ENCODE results near the gene TPST1.
"Not testable (repeated sequence)": the region's sequence is repeated elsewhere in the genome, so short reads cannot be mapped to it uniquely, and the experiment has no call there.

TPST1 gene

DNA sequence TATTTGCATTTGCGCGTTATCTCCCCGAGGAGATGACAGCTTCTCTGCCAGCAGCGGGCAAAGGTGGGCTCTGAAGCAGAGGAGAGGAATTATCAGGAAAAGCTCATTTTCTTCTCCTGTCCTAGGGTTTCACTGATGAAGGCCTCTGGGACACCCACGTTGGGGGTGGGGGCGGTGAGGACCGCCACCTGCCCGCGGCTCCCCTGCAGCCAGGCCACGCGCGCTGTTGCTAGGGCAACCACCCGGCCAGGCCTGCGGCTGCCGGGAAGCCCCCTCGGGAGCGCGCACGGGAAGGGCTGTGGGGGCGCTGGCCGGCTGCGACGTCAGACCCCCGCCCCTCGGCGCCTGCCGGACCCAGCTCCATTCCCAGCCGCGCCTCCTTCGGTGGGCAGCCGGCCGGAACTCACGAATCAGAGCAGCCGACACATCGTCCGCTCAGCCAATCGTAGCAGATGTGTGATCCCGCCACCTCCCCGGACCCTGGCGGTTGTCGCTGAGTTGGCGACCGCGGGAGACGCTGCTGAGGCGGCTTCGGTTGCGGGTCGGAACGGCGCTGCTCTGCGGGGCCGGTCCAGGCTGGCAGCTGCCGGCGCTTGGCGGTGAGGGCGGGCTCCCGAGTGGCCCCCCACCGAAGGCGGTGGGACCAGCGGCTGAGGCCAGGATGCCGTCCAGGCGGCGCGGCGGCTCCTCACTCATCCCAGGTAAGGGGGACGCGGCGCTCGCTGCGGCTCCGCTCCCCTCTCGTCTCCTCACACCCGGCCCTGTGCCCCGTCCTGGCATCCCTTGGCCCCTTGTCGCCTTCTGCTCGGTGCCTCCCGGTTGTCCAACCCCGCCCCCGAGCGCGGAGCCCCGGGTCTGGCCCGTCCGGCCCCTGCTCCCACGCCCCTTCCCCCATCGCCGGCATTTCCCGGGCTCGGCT, at the start of gene TPST1:
TPST1 (plus strand) TSS at position 513 of the 919 bp plus-strand sequence. CDS start 35,092 bp downstream, outside the sequence.
- DNase-seq = peak; percentile 85

DNA sequence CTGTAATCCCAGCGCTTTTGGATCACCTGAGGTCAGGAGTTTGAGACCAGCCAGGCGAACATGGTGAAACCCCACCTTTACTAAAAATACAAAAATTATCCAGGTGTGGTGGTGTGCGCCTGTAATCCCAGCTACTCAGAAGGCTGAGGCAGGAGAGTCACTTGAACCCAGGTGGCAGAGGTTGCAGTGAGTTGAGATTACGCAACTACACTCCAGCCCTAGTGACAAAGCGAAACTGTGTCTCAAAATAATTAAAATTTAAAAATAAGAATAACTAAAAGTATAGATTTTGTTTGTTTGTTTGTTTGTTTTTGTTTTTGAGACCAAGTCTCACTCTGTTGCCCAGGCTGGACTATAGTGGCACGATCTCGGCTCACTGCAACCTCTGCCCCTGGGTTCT, 49.1 kb upstream of the TPST1 start:
- DNase-seq = not testable (repeated sequence)

DNA sequence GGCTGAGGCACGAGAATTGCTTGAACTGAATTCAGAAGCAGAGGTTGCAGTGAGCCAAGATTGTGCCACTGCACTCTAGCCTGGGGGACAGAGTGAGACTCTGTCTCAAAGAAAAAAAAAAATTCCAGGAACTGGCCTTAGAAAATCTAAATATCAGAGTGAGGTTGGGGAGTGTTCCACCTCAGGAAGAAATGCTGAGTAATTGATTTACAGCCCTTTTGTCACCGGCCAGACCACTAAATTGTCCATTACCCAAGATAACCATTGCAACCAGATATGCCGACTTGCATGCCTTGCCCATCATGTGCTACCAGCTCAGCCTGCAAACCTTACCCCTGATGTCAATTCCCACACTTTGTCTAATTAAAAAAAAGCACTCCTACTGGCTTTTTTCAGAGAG, 48.1 kb upstream of the TPST1 start:
- no peak for DNase-seq

DNA sequence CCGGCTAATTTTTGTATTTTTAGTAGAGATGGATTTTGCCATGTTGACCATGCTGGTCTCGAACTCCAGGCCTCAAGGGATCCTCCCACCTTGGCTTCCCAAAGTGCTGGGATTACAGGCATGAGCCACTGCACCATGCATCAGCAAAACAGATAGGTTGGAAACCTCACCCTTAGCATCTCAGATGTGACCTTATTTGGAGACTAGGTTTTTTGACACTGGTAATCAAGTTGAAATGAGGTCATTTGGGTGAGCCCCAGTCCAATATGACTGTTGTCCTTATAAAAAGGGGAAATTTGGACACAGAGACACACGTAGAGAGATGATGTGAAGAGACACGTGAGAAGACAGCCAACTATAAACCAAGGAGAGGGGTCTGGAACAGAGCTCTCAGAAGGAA, 42.5 kb upstream of the TPST1 start:
- no peak for DNase-seq

DNA sequence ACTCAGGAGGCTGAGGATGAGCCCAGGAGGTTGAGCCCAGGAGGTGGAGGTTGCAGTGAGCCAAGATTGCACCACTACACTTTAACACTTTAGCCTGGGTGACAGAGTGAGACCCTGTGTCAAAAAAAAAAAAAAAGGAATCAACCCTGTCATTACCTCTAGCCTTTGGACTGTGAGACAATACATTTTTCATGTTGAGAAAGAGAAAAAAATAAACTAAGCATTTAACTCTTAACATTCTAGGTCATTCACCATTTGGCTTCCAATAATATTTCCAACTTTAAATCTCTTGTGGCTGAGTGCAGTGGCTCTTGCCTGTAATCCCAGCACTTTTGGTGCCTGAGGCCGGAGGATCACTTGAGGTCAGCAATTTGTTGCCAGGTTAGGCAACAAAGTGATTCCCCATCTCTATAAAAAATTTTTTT, 41.9 kb upstream of the TPST1 start:
- DNase-seq = no peak

DNA sequence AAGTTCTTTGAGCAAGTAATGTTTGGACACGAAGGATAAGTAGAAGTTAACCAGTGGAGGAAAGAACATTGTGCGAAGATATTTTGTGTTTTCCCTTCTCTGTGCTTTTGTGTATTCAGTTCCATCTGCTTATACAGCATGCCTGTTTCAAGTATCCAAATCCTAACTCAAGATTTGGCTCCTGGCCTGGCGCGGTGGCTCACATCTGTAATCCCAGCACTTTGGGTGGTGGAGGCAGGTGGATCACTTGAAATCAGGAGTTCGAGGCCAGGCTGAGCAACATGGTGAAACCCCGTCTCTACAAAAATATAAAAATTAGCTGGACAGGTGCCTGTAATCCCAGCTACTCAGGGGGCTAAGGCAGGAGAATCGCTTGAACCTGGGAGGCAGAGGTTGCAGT, 40.8 kb upstream of the TPST1 start:
- DNase-seq = no peak

DNA sequence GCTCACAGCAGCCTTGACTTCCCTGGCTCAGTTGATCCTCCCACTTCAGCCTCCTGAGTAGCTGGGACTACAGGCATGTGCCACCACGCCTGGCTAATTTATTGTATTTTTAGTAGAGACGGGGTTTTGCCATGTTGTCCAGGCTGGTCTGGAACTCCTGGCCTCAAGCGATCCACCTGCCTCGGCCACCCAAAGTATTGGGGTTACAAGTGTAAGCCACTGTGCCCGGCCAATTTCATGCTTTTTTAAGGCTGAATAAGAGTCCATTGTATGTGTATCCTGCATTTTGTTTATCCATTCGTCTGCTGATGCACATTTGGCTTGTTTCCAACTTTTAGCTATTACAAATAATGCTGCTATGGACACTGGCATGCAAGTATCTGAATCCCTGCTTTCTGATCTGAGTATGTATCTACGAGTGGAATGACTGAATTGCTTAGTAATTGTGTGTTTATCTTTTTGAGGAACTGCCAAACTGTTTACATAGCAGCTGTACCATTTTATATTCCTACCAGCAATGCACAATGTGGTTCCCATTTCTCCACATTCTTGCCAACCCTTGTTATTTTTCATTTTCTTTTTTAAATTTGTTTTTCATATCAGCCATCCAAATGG, 37.3 kb upstream of the TPST1 start:
- no peak for DNase-seq

DNA sequence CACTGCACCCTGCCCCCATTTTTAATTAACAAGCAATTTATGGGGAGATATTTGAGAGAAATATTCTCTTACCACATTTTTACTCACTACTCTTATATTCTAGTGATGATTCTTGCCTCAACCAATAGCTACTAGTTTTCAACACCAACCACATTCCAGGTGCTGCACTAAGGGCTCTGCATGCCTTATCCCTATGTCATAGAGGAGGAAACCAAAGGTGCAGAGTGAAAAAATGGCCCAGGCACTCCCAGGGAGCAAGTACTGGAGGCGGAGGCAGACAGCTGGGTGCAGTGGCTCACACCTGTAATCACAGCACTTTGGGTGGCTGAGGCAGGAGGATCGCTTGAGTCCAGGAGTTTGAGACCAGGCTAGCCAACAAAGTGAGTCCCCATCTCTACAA, 35.5 kb upstream of the TPST1 start:
- no peak for DNase-seq

DNA sequence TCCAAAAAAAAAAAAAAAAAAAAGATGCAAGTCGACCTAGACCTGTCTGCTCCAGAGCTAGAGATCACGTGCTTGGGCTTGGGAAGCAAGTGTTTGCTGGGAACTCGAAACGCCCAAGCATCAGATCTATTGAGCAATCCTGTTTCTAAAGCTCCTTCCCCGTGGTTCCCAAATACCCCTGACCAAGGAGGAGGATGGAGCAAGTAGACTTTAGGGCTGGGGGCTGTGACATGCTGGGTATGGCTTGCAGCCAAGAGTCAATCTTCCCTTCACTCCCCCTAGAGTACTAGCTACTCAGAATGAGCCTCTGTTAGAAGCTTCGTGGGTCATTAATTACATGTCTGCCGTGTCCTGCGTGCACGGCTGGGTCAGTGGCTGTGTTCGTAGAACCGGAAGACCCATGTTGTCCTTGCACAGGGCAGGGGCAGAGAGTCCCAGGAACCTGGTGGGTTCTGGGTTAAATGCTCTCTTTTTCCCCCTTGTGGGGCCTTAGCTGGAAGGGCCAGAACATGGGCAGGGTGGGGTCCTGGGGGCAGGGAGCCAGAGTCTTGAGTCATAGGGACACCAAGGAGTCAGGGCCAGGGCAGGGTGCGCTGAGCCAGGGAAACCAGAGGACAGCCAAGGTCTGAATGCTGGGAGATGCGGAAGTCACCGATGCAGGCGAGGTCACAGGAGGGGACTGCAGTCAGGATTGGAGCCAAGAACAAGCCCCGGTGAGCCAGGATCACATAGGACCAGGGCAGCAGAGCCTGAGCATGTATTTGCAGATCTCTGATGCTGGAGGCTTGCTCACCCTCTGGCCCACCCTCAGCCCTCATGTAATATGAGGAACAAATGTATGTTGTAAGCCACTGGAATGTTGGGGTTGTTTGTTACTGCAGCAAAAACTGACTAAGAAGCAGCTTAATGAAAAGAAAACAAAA, 34.6 kb upstream of the TPST1 start:
- no peak for DNase-seq

DNA sequence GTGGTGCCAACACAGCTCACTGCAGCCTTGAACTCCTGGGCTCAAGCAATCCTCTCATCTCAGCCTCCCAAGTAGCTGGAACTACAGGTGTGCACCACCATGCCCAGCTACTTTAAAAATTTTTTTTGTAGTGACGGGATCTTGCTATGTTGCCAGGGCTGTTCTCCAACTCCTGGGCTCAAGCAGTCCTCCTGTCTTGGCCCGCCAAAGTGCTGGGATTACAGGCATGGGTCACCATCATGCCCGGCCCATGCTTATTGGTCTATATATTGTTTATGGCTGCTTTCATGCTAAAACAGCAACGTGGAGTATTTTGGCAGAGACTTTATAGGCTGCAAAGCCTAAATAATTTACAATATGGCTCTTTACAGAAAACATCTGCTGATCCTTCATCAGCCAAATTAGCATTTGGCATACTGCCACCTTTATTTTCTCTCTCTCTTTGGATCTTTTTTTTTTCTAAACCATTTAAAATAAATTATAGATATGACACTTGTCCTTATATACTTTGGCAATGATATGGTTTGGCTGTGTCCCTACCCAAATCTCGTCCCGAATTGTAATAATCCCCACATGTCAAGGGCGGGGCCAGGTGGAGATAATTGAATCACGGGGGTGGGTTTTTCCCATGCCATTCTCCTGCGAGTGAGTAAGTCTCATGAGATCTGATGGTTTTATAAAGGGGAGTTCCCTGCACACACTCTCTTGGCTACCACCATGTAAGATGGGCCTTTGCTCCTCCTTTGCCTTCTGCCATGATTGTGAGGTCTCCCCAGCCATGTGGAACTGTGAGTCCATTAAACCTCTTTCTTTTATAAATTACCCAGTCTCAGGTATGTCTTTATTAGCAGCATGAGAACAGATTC, 32.4 kb upstream of the TPST1 start:
- DNase-seq = not testable (repeated sequence)

DNA sequence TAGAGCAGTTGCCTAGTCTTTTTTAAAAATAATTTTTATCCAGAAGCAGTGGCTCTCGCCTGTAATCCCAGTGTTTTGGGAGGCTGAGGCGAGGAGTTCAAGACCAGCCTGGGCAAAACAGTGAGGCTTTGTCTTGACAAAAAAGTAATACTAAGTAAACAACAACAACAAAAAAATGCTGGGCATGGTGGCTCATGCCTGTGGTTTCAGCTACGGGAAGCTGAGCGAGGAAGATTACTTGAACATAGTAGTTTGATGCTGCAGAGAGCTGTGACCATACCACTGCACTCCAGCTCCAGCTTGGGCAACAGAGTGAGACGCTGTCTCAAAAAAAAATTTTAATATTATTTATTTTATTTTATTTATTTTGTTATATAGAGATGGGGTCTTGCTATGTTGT, 31.3 kb upstream of the TPST1 start:
- no peak for DNase-seq

DNA sequence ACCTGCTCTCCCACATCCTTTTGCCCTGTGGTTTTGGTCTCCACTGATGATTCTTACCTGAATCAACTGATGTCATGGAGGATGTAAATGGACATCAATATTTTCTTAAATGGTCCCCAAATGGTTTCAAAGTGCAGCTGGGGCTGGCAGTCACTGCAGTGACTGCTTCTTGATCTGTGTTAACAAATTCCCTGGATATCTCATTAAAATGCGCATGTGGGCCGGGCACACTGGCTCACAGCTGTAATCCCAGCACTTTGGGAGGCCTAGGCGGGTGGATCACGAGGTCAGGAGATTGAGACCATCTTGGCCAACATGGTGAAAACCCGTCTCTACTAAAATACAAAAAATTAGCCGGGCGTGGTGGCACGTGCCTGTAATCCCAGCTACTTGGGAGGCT, 30.1 kb upstream of the TPST1 start:
- not testable (repeated sequence) for DNase-seq

DNA sequence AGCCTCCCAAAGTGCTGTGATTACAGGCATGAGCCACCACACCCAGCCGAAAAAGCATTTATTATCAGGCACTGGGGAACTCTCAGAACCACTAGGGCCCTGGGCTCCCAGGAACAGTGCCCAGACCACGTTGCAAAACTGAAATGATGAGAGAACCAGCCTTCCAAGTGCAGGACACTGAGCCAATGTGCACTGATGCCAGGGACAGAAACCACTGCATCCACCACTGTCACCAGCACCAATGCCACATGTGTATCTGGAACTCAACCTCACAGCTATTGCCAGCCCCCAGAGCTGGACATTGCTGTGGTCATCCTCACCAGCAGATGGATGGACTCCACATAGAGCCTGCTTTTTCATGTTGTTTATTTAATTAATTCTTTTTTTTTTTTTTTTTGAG, 28.2 kb upstream of the TPST1 start:
- DNase-seq = no peak

DNA sequence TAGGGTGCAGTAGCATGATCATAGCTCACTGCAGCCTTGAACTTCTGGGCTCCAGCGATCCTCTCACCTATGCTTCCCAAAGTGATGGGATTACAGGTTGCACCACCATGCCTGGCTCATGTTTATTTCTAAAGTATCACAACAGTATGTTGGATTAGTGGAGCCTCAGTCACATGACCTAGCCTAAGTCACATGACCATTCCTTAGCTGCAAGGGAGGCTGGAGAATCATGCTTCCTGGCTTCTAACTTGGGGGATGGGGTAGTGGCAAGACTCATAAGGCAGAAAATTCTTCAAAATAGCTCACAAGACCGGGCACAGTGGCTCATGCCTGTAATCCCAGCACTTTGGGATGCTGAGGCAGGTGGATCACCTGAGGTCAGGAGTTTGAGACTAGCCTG, 26.9 kb upstream of the TPST1 start:
- DNase-seq = no peak

DNA sequence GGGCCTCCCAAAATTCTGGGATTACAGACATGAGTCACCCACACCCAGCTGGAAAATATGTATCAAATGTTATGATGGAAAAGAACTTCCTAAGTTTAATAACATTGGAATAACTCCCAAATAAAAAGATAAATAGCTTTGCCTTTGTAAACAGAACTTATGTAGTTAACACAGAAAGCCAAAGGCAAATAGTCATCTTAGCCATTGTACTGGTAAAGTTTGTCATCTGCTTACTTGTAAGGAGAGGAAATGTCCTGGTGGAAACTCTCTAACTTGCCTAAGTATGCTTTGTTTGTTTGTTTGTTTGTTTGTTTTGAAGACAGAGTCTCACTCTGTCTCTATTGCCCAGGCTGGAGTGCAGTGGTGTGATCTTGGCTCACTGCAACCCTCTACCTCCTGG, 23.8 kb upstream of the TPST1 start:
- no peak for DNase-seq

DNA sequence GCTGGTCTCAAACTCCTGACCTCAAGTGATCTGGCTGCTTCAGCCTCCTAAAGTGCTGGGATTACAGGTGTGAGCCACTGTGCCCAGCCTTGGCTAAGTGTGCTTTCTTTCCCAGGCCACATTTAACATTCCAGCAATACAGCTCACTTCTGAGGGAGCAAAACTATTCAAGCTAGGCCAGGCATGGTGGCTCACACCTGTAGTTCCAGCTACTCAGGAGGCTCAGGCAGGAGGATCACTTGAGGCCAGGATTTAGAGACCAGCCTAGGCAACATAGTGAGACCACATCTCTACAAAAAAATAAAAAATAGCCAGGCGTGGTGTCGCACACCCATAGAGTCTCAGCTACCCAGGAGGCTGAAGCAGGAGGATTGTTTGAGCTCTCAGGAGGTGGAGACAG, 23.3 kb upstream of the TPST1 start:
- DNase-seq = no peak

DNA sequence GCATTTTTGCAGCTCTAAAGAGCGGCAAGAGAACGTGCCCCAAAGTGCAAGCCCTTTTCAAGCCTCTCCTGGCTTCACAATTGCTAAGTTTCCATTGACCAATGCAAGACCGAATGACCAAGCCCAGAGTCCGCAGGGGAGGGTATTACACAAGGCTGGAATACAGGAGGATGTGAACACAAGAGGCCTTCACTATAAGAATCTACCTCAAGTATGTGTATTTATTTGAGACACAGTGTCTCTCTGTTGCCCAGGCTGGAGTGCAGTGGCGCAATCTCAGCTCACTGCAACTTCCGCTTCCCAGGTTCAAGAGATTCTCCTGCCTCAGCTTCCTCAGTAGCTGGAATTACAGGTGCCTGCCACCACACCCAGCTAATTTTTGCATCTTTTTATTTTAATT, 22.2 kb upstream of the TPST1 start:
- no peak for DNase-seq

DNA sequence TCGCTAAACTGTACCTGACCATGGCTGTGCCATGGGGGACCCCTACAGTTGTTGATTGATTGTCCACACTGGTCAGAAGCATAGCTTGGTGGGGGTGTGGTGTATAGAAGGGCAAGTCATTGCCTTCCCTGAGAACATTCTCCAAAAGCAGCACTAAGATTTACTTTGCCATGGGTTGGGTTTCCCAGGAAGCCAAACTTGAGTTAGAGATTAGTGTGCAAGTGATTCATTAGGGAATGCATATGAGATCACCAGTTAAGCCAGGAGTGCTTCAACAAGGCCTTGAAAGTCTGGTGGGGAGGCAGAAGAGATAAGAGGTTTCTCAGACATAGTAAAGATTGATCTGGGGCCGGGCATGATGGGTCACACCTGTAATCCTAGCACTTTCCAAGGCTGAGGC, 21.4 kb upstream of the TPST1 start:
- DNase-seq = no peak

DNA sequence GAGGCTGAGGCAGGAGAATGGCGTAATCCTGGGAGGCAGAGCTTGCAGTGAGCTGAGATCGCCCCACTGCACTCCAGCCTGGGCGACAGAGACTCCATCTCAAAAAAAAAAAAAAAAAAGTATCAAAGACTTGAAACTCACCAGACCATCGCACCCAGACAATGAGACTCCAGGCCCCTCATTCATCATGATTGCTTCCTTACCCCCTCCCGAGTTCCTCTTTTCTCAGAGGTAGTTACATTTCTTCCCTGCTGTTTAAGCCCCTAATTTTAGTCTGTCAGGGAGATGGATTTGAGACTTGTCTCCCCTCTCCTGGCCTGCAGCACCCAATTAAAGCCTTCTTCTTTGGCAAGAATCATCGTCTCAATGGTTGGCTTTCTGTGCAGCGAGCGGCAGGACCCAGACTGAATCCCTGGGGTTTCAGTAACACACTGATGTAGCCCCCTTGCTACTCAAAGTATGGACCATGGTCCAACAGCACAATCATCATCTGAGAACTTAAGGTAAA, 19.4 kb upstream of the TPST1 start:
- DNase-seq = no peak

DNA sequence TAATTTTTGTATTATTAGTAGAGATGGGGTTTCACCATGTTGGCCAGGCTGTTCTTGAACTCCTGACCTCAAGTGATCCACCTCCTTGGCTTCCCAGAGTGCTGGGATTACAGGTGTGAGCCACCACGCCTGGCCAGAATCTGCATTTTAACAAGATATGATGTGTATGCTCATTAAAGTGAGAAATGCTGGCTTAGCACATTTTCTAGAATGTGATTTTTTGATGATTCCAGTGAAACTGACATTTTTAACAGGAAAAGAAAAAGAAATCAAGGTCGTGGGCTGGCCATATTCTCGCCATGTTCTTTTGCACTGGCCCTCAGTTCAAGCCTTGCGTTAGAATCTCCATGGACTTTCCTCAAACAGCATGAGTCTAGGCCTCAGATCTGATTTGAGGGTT, 18.1 kb upstream of the TPST1 start:
- no peak for DNase-seq

DNA sequence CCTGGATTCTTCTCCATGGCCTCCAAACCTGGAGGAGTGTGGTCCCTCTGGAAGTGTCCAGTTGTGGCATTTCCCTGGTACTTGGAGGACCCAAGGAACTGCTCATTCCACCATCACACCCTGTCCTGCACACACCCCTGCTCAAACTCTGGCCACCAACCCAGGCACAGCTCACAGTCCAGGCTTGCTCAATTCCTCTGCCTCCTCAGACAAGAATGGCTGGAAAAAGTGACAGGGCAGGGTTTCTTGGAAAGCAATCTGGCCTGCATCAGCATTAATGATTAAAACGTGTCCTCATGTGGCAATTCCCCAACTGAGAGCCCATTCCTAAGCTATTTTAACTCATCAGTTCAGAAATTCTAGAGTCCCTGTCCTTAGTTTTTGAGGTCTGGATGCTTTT, 17.2 kb upstream of the TPST1 start:
- DNase-seq = no peak

DNA sequence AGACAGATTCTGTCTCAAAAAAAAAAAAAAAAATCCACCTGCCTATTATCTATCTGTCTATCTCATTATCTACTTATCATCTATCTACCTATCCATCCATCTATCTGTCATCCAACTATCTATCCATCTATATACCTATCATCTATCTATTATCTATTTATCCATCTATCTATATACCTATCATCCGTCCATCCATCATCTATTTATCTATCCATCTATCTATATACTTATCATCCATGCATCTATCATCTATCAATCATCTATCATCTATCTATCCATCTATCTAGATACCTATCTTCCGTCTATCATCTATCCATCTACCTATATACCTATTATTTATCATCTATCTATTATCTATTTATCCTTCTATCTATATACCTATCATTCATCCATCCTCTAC, 16.5 kb upstream of the TPST1 start:
- DNase-seq = no peak

Measured in NCI-H1048 (cell line).